Esophagus squamous epithelium (tissue), 4 donors: ENCODE data around the gene PEAR1.

Experiments used
- CTCF ChIP-seq, 6 experiments: fragments of 450-650 bp in 4 of 6; fragments of 200-600 bp in 2 of 6; sonication (generic) in 2 of 6; IDR thresholded peaks; one replicate each; pipeline ENCODE4 v1.5.1; 2016 to 2019; ENCODE audit warnings: antibody characterized with exemption in 6 of 6, mild to moderate bottlenecking in 4 of 6, moderate library complexity in 4 of 6
- POLR2A ChIP-seq, 4 donors: fragments of 450-650 bp; IDR thresholded peaks; one replicate each; pipeline ENCODE4 v1.6.1; 2017; ENCODE audit warnings: antibody characterized with exemption in 4 of 4, mild to moderate bottlenecking in 4 of 4, moderate library complexity in 3 of 4

- TF ChIP-seq CTCF (IDR thresholded peaks at IDR 0.05) (no peak), POLR2A (IDR thresholded peaks at IDR 0.05) (no peak)
These were observed 18.2 kb upstream of the PEAR1 start for GRCh38 chr1:156875341-156875615.
